Type B pancreatic cell (in vitro differentiated cells): ENCODE results near the gene MYO5B. TPM values are rescaled to one million over a fixed set of nuclear protein-coding genes. Genes with fewer than 3 reads are reported as not detected.
"Not testable (repeated sequence)": the region's sequence is repeated elsewhere in the genome, so short reads cannot be mapped to it uniquely, and the experiment has no call there.

Experiments
- DNase-seq: peaks from one replicate; pipeline ENCODE4 v3.0.0; 2021; ENCODE audit warnings: mixed read lengths; ENCODE audit not compliant: unreplicated experiment; ENCODE audit errors: extremely low spot score
- H3K27ac Mint-ChIP-seq: 2 replicates; pipeline ENCODE4 v1.8.0; 2021; ENCODE audit warnings: mild to moderate bottlenecking, mixed read lengths
- H3K27me3 Mint-ChIP-seq: 2 replicates; pipeline ENCODE4 v1.8.0; 2021; ENCODE audit warnings: mixed read lengths
- H3K36me3 Mint-ChIP-seq: 2 replicates; pipeline ENCODE4 v1.8.0; 2021; ENCODE audit warnings: mixed read lengths
- H3K4me1 Mint-ChIP-seq: one replicate; pipeline ENCODE4 v1.8.0; 2021; ENCODE audit warnings: mixed read lengths; ENCODE audit not compliant: unreplicated experiment
- H3K4me3 Mint-ChIP-seq: 2 replicates; pipeline ENCODE4 v1.8.0; 2021; ENCODE audit warnings: mild to moderate bottlenecking, mixed read lengths
- H3K9me3 Mint-ChIP-seq: 2 replicates; pipeline ENCODE4 v1.8.0; 2021; ENCODE audit warnings: mixed read lengths
- microRNA-seq: library from miRNA; unstranded; fragments of <30 nt; microRNA quantifications from one replicate; pipeline ENCODE4, GENCODE V29; 2020
- total RNA-seq: library from RNA; stranded (reverse); gene quantifications from 2 replicates; pipeline ENCODE4 v1.2.1, GENCODE V29; 2021; ENCODE audit warnings: low replicate concordance
- TF ChIP-seq, protein P1 (sequence below): fragments of 200-600 bp; sonication (generic); conservative IDR thresholded peaks from 2 replicates; pipeline ENCODE4 v1.5.0; 2021; ENCODE audit warnings: antibody characterized with exemption, mild to moderate bottlenecking

MYO5B gene
- total RNA-seq, 1 donor from 2014 or later, result 51.7 TPM

- TF ChIP-seq, protein P1, sequence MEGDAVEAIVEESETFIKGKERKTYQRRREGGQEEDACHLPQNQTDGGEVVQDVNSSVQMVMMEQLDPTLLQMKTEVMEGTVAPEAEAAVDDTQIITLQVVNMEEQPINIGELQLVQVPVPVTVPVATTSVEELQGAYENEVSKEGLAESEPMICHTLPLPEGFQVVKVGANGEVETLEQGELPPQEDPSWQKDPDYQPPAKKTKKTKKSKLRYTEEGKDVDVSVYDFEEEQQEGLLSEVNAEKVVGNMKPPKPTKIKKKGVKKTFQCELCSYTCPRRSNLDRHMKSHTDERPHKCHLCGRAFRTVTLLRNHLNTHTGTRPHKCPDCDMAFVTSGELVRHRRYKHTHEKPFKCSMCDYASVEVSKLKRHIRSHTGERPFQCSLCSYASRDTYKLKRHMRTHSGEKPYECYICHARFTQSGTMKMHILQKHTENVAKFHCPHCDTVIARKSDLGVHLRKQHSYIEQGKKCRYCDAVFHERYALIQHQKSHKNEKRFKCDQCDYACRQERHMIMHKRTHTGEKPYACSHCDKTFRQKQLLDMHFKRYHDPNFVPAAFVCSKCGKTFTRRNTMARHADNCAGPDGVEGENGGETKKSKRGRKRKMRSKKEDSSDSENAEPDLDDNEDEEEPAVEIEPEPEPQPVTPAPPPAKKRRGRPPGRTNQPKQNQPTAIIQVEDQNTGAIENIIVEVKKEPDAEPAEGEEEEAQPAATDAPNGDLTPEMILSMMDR, result peak; percentile 44
- Mint-ChIP-seq H3K9me3 (no peaks in the 10 kb centered on the region), H3K36me3 (peaks cover 39% of the 10 kb centered on the region), H3K4me1 (no peaks in the 10 kb centered on the region), H3K27me3 (no peaks in the 10 kb centered on the region), H3K27ac (no peak overlapping the region), H3K4me3 (no peak overlapping the region)
- no peak for DNase-seq
Observed at GRCh38 chr18:49784427-49785185, 410.3 kb downstream of the MYO5B start.

DNA sequence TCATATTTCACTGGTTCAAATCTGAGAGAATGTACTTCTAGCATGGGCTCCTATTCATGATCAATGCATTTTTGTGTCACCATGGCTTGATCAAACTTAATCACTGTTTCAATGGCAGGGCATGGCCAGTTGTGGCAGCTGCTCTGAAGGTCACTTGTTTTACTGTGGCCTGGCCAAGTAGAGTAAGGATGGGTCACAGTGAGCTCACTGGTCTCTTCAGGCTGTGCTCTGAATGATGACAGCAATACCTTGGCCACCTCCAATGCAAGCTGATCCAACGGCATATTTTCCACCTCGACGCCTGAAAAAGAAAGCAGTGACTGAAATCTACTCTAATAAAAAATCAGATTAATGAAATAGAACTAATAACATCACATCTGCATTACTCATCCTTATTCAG is 411.3 kb downstream of the MYO5B start:
- not testable (repeated sequence) for H3K4me1 Mint-ChIP-seq, H3K27ac Mint-ChIP-seq, H3K27me3 Mint-ChIP-seq, DNase-seq, H3K9me3 Mint-ChIP-seq, H3K4me3 Mint-ChIP-seq
- H3K36me3 Mint-ChIP-seq, result peaks cover 42% of the 10 kb centered on the region

DNA sequence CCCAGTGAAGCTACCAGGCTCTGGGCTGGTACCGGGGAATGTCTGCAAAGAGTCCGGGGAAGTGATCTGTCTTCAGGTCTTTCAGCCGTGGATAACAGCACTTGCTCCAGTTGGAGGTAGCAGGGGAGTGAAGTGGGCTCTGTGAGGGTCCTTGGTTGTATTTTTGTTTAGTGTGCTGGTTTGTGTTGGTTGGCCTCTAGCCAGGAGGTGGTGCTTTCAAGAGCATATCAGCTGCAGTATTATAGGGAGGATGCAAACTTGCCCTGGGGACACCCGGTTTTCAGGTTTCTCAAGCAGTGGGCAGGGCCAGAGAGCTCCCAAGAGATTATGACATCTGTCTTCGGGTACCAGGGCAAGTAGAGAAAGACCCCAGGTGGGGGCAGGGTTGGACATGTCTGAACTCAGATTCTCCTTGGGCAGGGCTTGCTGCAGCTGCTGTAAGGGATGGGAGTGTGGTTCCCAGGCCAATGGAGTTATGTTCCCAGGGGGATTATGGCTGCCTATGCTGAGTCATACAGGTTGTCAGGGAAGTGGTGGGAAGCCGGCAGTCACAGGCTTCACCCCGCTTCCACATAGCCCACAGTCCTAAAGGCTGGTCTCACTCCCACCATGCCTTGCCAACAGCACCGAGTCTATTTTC is 416.0 kb downstream of the MYO5B start:
- TF ChIP-seq, protein P1, result no peak
- H3K4me3 Mint-ChIP-seq, result no peak overlapping the region
- H3K36me3 Mint-ChIP-seq, result peaks cover 49% of the 10 kb centered on the region
- no peaks in the 10 kb centered on the region for H3K27me3 Mint-ChIP-seq
- no peak for DNase-seq
- H3K27ac Mint-ChIP-seq, result no peak overlapping the region
- H3K9me3 Mint-ChIP-seq, result peaks cover 18% of the 10 kb centered on the region
- no peaks in the 10 kb centered on the region for H3K4me1 Mint-ChIP-seq

Small RNA genes within 50 kb of the gene (microRNA-seq; reads per million reads assigned to microRNA genes)
- not detected for gene MIR4320

Other genes starting within 250 kb of the MYO5B start
- gene CFAP53, start 71.3 kb upstream of the MYO5B start, total RNA-seq, result 0.59 and 1.1 TPM in 2 replicates
- 66.3 and 81.9 TPM in 2 replicates for gene MBD1, start 86.4 kb upstream of the MYO5B start, total RNA-seq
- 88.7 and 95.1 TPM in 2 replicates for gene CXXC1, start 92.5 kb upstream of the MYO5B start, total RNA-seq
- gene SKA1, start 179.9 kb upstream of the MYO5B start, total RNA-seq, result 5.7 and 14.0 TPM in 2 replicates